WTC11 (cell line): ENCODE results near the gene AADACL4.
"Not testable (repeated sequence)": the region's sequence is repeated elsewhere in the genome, so short reads cannot be mapped to it uniquely, and the experiment has no call there.

Experiments
- ATF2 ChIP-seq: sonication (generic); formaldehyde crosslinking; IDR thresholded peaks from 2 replicates; pipeline ENCODE4 v1.8.1; 2022; ENCODE audit warnings: low read depth, missing genetic modification reagents, borderline replicate concordance
- IRF1 ChIP-seq: sonication (generic); formaldehyde crosslinking; IDR thresholded peaks from 2 replicates; pipeline ENCODE4 v1.8.0; 2023; ENCODE audit warnings: missing genetic modification reagents
- STAT6 ChIP-seq: sonication (generic); formaldehyde crosslinking; conservative IDR thresholded peaks from 2 replicates; pipeline ENCODE4 v1.8.1; 2023; ENCODE audit warnings: mild to moderate bottlenecking, low read depth, missing genetic modification reagents, moderate library complexity
- TCF7 ChIP-seq: sonication (generic); formaldehyde crosslinking; IDR thresholded peaks from 2 replicates; pipeline ENCODE4 v1.8.0; 2022; ENCODE audit warnings: mild to moderate bottlenecking, low read depth, missing genetic modification reagents, moderate library complexity
- TEAD1 ChIP-seq: sonication (generic); formaldehyde crosslinking; IDR thresholded peaks from 2 replicates; pipeline ENCODE4 v1.8.0; 2022; ENCODE audit warnings: mild to moderate bottlenecking, missing genetic modification reagents
- ZBTB21 ChIP-seq: sonication (generic); formaldehyde crosslinking; IDR thresholded peaks from 2 replicates; pipeline ENCODE4 v1.8.1; 2023; ENCODE audit warnings: mild to moderate bottlenecking, missing genetic modification reagents, borderline replicate concordance
- ZBTB43 ChIP-seq: sonication (generic); formaldehyde crosslinking; IDR thresholded peaks from 2 replicates; pipeline ENCODE4 v1.8.1; 2023; ENCODE audit warnings: mild to moderate bottlenecking, missing genetic modification reagents
- ZNF121 ChIP-seq: sonication (generic); formaldehyde crosslinking; IDR thresholded peaks from 2 replicates; pipeline ENCODE4 v1.8.0; 2023; ENCODE audit warnings: missing genetic modification reagents
- TF ChIP-seq, protein P1 (sequence below): fragments of 200-600 bp; IDR thresholded peaks from 2 replicates; pipeline ENCODE4 v1.8.0; 2022; ENCODE audit warnings: antibody characterized with exemption
- TF ChIP-seq, protein P2 (sequence below): sonication (generic); formaldehyde crosslinking; IDR thresholded peaks from 2 replicates; pipeline ENCODE4 v1.8.1; 2023; ENCODE audit warnings: mild to moderate bottlenecking, missing genetic modification reagents
- TF ChIP-seq, protein P3 (sequence below): sonication (generic); formaldehyde crosslinking; IDR thresholded peaks from 2 replicates; pipeline ENCODE4 v1.8.0; 2022; ENCODE audit warnings: mild to moderate bottlenecking, missing genetic modification reagents
- TF ChIP-seq, protein P4 (sequence below): sonication (generic); formaldehyde crosslinking; IDR thresholded peaks from 2 replicates; pipeline ENCODE4 v1.8.0; 2022; ENCODE audit warnings: missing genetic modification reagents

- TF ChIP-seq, protein P1, sequence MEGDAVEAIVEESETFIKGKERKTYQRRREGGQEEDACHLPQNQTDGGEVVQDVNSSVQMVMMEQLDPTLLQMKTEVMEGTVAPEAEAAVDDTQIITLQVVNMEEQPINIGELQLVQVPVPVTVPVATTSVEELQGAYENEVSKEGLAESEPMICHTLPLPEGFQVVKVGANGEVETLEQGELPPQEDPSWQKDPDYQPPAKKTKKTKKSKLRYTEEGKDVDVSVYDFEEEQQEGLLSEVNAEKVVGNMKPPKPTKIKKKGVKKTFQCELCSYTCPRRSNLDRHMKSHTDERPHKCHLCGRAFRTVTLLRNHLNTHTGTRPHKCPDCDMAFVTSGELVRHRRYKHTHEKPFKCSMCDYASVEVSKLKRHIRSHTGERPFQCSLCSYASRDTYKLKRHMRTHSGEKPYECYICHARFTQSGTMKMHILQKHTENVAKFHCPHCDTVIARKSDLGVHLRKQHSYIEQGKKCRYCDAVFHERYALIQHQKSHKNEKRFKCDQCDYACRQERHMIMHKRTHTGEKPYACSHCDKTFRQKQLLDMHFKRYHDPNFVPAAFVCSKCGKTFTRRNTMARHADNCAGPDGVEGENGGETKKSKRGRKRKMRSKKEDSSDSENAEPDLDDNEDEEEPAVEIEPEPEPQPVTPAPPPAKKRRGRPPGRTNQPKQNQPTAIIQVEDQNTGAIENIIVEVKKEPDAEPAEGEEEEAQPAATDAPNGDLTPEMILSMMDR: not testable (repeated sequence)
- TF ChIP-seq, protein P2, sequence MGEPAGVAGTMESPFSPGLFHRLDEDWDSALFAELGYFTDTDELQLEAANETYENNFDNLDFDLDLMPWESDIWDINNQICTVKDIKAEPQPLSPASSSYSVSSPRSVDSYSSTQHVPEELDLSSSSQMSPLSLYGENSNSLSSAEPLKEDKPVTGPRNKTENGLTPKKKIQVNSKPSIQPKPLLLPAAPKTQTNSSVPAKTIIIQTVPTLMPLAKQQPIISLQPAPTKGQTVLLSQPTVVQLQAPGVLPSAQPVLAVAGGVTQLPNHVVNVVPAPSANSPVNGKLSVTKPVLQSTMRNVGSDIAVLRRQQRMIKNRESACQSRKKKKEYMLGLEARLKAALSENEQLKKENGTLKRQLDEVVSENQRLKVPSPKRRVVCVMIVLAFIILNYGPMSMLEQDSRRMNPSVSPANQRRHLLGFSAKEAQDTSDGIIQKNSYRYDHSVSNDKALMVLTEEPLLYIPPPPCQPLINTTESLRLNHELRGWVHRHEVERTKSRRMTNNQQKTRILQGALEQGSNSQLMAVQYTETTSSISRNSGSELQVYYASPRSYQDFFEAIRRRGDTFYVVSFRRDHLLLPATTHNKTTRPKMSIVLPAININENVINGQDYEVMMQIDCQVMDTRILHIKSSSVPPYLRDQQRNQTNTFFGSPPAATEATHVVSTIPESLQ (CRISPR knock-in tag): not testable (repeated sequence)
- TF ChIP-seq, protein P3, sequence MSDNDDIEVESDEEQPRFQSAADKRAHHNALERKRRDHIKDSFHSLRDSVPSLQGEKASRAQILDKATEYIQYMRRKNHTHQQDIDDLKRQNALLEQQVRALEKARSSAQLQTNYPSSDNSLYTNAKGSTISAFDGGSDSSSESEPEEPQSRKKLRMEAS: not testable (repeated sequence)
- TF ChIP-seq ZBTB43 (CRISPR knock-in tag); ZBTB21; TCF7 (CRISPR knock-in tag); ZNF121 (CRISPR knock-in tag); STAT6 (CRISPR knock-in tag); TEAD1; ATF2 (CRISPR knock-in tag); IRF1 (CRISPR knock-in tag): not testable (repeated sequence)
- TF ChIP-seq, protein P4, sequence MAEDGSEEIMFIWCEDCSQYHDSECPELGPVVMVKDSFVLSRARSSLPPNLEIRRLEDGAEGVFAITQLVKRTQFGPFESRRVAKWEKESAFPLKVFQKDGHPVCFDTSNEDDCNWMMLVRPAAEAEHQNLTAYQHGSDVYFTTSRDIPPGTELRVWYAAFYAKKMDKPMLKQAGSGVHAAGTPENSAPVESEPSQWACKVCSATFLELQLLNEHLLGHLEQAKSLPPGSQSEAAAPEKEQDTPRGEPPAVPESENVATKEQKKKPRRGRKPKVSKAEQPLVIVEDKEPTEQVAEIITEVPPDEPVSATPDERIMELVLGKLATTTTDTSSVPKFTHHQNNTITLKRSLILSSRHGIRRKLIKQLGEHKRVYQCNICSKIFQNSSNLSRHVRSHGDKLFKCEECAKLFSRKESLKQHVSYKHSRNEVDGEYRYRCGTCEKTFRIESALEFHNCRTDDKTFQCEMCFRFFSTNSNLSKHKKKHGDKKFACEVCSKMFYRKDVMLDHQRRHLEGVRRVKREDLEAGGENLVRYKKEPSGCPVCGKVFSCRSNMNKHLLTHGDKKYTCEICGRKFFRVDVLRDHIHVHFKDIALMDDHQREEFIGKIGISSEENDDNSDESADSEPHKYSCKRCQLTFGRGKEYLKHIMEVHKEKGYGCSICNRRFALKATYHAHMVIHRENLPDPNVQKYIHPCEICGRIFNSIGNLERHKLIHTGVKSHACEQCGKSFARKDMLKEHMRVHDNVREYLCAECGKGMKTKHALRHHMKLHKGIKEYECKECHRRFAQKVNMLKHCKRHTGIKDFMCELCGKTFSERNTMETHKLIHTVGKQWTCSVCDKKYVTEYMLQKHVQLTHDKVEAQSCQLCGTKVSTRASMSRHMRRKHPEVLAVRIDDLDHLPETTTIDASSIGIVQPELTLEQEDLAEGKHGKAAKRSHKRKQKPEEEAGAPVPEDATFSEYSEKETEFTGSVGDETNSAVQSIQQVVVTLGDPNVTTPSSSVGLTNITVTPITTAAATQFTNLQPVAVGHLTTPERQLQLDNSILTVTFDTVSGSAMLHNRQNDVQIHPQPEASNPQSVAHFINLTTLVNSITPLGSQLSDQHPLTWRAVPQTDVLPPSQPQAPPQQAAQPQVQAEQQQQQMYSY: not testable (repeated sequence)
These were observed 14.1 kb downstream of the AADACL4 start for GRCh38 chr1:12657885-12658512.
